Bone marrow (tissue), 2 donors: ENCODE measurements around the gene SMG7.
"Not testable (repeated sequence)": the region's sequence is repeated elsewhere in the genome, so short reads cannot be mapped to it uniquely, and the experiment has no call there.

Source experiments
- DNase-seq, 2 donors: peaks; one replicate each; lab custom pipeline; 2025; lab: John Stamatoyannopoulos, UW

SMG7 gene, protein sequence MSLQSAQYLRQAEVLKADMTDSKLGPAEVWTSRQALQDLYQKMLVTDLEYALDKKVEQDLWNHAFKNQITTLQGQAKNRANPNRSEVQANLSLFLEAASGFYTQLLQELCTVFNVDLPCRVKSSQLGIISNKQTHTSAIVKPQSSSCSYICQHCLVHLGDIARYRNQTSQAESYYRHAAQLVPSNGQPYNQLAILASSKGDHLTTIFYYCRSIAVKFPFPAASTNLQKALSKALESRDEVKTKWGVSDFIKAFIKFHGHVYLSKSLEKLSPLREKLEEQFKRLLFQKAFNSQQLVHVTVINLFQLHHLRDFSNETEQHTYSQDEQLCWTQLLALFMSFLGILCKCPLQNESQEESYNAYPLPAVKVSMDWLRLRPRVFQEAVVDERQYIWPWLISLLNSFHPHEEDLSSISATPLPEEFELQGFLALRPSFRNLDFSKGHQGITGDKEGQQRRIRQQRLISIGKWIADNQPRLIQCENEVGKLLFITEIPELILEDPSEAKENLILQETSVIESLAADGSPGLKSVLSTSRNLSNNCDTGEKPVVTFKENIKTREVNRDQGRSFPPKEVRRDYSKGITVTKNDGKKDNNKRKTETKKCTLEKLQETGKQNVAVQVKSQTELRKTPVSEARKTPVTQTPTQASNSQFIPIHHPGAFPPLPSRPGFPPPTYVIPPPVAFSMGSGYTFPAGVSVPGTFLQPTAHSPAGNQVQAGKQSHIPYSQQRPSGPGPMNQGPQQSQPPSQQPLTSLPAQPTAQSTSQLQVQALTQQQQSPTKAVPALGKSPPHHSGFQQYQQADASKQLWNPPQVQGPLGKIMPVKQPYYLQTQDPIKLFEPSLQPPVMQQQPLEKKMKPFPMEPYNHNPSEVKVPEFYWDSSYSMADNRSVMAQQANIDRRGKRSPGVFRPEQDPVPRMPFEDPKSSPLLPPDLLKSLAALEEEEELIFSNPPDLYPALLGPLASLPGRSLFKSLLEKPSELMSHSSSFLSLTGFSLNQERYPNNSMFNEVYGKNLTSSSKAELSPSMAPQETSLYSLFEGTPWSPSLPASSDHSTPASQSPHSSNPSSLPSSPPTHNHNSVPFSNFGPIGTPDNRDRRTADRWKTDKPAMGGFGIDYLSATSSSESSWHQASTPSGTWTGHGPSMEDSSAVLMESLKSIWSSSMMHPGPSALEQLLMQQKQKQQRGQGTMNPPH

DNA sequence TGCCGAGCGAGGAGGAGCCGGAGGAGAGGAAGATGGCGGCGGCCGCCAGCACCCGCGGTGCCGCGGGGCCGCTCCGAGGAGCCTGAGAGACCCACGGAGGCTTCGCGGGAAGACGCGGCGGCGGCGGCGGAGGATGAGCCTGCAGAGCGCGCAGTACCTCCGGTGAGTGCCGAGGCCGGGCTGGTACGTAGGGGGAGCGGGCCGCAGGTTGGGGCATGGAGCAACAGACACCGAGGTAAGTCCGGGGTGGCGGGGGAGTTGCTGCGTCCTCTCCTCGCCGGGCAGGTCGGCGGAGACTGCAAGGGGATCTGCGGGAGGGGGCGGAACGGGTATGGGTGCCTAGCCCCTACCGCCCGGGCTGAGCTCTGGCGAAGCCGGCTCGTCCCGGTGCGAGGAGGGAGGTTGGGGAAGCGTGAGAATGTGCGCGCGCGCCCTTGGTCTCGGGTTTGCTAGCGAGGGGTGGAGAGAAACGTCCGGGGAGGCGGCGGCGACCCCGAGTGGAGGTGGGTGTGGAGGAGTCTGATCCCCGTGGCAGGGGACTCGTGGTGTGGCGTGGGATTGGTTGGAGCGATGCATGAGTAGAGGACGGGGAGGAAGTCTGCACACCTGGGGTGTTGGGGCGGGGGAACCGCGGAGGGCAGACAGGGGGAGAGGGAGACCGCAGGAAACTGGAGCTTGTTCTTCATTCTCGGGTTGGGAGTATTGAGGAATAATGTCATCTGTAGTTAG lies at the start of gene SMG7:
TSS of gene SMG7 (plus strand) at position 12 of the 729 bp plus-strand sequence. CDS start at position 134, 122 bp downstream.
- DNase-seq, result peak in 1 of 2 donors; percentile 60

DNA sequence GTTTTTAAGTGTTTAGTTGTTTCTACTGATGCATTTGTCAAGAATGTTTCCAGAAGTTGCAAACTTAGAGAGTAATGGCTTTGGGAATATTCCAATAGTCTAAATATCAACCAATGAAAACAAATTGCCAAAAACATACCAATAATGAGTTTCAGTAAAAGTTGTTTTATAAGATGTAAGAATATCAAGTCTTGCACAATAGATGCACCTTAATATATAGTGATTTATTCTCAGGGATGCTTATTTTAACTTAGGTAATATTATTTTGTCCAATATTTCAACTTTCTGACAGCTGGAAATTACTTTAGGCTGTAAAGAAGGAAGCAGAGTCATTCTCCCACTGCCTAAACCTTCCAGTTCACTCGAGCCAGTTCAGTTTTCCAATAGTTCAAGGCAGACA lies 48.8 kb upstream of the SMG7 start:
- DNase-seq, result no peak

DNA sequence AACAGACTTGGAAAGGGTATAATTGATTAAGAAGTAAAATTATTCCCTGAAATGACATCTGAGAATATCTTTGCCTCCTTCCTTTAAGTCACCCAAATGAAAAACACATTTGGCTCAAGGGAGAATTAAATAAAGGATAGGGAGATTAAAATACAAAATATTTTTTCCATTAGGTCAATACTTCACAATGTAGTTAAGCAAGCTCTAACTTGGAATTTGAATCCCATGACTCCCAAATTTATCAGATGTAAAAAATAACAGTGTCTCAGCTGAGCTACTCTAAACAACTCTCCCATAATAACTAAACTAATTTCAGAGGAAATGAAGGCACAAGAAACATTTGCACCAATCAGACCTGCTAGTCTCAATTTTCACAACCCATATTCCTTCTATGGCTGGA lies 47.6 kb upstream of the SMG7 start:
- DNase-seq, result no peak

DNA sequence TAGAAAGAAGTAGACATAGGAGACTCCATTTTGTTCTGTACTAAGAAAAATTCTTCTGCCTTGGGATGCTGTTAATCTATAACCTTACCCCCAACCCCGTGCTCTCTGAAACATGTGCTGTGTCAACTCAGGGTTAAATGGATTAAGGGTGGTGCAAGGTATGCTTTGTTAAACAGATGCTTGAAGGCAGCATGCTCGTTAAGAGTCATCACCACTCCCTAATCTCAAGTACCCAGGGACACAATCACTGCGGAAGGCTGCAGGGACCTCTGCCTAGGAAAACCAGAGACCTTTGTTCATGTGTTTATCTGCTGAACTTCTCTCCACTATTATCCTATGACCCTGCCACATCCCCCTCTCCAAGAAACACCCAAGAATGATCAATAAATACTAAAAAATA lies 44.7 kb upstream of the SMG7 start:
- not testable (repeated sequence) for DNase-seq

DNA sequence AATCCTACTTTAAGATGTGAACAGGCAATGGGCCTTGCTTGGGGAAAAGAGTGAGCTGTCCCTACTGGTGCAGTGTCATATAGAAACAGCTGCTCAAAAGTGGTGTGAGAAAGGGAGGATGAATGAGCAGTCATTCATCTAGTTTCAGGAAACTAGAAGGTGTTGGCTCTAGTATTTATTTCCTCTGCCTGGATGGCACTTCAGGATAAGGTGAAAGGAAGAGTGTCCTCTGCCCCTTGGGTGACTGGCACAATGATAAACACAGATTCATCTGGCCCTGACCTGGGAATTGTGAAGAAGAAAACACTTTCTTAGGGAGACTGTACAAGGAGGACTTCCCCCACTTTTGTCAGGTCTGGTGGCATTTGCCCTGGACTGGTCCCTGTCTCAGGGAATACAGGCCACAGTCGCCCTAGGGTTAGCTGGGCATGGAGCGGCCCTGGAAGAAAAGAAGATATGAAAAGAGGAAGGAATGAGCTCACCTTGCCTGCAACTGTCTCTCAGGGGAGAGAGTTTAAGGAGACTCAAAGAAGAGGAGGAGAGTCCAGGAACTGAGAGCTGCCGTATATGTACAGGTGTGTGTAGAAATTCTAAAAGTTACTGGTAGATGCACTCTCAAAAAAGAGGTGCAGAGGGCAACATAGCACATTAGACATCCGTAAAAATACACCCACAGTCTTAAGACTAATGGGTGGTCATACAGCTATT lies 40.3 kb upstream of the SMG7 start:
- no peak for DNase-seq

DNA sequence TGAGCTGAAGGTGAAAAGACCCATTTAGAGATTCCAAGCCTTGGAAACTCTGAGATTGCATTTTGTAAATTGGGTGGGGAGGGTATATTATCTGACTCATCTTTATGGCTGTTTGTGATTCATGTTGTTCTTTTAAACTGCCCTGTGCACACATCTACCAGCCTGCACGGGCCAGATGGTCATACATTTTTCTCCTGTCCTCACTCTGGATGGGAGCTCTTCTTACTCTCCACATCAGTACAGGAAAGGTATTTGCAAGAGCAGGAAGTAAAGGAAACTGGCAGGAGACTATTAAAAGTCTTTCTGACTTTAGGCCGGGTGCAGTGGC lies 39.8 kb upstream of the SMG7 start:
- no peak for DNase-seq

DNA sequence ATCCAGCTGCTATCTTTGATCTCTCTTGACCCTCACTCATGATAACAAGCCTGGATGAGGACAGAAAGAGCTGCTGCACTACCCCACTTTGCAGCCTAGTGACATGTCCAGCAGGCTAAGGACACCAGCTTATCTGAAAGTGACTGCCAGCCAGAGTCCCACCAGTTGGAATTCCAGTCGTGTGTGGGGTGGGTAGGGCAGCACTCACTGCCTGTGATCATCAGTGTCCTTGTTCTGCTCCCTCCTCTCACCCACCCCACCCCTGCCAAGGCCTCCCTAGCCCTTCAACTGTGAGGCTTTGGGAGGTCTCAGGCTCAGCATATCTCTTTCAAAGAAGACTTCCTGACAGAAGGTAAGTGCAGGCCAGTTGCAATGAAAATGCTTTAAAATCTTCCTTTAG lies 38.6 kb upstream of the SMG7 start:
- DNase-seq, result no peak

DNA sequence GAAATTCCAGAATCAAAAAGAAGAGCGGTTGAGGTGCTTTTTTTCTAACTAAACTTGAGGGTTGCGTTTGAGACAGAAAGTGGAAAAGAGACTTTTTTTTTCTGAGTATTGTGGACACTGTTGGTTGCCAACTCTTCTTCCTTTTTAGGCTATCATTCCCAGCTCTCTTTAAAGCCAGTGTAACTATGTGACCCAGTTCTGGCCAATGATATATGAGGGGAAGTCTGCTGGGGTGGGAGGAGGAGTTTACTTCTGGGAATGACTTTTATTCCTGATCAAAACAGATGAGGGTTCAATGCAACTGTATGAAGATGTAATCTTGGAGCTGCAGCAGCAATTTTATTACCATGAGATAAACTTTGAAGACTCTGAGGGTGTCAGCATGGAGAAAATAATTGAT lies 36.8 kb upstream of the SMG7 start:
- no peak for DNase-seq

DNA sequence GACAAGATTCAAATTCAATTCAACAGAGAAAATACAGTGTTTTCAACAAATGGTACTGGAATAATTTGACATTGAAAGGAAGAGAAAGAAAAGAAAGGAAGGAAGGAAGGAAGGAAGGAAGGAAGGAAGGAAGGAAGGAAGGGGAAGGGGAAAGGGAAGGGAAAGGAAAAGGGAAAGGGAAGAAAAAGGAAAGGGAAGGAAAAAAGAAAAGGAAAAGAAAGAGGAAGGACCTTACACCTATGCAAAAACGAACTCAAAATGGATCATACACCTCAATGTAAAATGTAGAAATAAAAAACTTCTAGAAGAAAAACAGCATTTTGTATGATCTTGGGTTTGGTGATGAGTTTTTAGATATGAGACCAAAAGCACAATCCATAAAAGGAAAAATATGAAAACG lies 34.2 kb upstream of the SMG7 start:
- DNase-seq, result no peak

DNA sequence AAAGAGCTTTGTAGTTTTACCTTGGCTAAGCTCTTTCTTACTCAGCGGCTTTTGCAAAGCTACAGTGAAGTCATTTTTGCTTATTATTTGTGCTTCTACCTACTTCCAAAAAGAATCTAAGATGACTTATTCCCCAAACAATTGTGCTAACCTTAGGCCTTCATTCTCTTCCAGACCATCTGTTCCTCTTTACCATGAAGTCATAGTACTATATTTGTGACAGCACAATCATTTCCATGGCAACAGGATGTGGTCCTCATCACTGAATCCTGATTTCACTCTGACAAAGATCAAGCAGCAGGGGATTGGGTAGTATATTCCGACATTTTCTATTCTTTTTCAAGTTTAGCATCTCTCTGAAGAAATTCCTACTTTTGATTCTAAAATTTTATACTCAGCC lies 29.3 kb upstream of the SMG7 start:
- DNase-seq, result no peak

DNA sequence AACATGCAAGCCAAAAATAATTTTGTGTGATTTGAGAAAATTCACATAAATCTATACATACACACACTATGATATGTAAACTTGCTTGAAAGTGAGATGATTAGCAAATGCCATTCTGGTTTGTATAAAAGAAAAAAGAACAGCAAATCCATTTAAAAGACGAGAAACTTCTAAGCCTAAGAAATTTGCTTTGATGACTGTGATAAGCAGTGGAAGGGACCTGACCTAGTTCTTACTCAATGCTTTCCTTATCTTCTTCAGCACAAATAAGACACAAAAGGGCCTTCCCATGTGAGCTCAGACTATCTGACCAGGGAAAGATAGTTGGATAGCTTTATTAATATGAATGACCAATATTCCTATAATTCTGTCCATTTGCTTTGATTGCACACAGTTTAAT lies 28.8 kb upstream of the SMG7 start:
- no peak for DNase-seq

DNA sequence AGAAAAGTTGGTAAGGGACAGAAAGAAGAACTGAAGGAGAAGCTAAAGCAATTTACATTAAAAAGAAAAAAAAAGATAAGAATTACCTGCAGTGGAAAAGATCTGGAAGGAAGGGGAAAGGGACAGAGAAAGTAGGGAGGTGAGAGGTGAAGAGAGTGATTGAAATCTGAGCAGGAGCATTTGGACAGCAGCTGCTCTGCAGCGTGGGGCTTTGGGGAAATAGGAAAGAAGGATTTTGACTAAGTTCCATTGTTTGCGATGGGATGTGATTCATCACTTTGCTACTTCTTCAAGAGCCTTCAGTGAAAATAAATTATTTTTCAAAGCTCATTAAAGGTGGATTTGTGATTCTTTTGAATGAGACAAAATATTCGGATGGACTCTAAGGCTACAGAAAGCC lies 28.1 kb upstream of the SMG7 start:
- no peak for DNase-seq

DNA sequence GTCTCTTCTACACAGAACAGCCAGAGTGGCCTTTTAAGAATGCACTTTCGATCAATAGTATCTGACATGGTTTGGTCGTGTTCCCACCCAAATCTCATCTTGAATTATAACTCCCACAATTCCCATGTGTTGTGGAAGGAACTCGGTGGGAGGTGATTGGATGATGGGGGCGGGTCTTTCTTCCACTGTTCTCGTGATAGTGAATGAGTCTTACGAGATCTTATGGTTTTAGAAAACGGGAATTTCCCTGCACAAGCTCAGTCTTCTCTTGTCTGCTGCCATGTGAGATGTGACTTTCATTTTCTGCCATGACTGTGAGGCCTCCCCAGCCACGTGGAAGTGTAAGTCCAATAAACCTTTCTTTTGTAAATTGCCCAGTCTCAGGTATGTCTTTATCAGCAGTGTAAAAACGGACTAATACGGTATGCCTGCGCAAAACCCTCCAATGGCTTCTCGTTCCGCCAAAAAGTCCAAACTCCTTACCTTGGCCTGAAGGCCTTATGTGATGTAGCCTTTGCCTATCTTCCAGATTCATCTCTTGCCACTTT lies 23.0 kb upstream of the SMG7 start:
- no peak for DNase-seq

DNA sequence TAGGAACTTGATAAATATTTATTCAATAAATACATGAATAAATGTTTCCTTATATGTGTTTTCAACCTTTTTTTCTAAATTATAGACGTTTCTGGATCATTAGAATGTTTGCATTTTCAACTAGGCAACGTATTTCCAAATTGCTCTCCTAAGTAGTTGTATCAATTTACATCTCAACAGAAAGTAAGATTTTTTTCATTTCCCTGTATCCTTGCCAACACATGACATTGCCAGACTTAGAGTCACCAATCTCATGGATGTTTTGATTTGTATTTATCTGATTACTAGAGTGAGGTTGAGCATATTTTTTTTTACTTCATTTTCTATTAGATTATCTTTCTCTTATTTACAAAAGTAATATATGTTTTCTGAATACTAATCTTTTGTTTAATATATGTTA lies 22.2 kb upstream of the SMG7 start:
- DNase-seq, result no peak

DNA sequence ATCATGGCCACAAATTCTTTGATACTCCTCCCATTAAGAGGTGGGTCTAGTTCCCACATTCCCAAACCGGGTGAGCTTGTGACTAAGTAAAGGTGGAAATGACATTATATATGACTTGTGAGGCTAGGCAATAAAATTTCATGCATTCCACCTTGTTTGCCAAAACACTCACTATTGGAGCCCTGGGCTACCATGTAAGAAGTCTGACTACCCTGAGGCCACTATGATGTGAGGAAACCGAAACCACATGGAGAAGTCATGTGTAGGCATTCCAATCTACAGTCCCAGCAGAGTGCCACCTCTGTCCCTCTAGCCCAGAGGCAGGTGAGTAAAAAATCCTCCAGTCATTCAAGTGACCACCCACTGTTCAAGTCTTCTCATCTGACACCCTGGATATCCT lies 17.9 kb upstream of the SMG7 start:
- DNase-seq, result no peak

DNA sequence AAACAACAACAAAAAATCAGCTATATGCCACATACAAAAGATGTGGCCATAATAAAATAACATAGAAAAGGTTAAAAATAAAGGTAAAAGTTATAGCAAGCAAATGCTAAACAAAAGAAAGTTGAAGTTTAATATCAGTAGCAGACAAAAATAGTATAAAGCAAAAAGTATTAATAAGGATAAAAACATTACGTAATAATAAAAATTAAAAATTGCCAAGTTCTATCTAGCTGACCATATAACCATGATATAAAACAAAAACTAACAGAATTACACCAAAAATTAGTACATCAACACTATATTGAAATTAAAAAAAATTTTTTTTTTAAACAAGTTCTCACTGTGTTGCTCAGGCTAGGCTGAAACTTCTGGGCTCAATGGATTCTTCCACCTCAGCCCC lies 15.5 kb upstream of the SMG7 start:
- no peak for DNase-seq

DNA sequence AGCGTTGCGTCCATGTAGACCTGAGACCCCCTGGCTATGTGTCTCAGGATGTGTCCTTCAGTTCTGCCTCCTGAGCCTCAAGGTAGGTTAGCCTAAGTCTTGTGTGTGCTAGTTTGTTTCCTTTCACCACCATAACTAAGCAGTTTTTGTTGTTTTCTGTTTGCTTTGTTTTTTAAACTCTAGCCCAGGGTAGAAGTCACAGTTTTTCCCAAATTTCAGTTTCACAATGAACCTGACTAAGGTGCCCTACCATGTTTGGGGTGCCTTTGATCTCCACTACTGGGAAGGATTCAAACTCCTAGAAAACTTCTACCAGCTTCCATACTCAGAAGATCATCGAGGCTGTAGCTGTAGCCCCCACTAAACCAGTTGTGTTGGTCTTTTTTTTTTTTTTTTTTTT lies 14.8 kb upstream of the SMG7 start:
- DNase-seq, result no peak

DNA sequence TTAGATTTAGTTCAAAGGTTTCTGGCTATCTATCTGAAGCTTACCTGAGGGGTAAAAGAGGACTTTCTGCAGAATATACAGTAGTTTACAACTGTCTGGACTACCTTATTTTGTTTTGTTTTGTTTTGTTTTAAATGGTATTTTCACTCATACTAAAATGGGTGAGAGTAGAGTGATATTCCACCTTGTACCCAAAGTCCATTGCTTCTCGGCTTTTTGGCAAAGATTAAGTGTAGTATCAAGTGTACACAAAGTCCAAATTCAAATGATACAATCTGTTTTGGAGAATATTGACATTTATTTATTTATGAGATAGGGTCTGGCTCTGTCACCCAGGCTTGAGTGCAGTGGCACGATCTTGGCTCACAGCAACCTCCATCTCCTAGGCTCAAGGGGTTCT lies 11.7 kb upstream of the SMG7 start:
- DNase-seq, result no peak

DNA sequence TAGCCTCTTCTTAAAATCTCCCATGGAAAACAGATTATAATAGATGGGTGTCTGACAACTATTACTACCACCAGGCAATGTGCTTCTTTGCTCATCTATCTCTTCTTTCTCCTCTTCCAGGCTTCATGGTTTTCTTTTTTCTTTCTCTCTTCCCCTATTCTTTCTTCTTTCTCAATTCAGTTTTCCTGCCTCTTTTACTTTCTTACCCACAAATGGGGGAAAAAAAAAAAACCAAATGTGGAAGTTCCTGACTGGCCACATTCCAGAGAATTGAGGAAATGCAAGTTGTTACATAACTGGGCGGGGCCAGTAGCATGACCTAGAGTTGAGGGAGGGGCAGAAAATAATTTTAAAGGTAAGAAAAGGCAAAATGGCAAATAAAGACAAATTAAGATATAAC lies 10.9 kb upstream of the SMG7 start:
- no peak for DNase-seq

DNA sequence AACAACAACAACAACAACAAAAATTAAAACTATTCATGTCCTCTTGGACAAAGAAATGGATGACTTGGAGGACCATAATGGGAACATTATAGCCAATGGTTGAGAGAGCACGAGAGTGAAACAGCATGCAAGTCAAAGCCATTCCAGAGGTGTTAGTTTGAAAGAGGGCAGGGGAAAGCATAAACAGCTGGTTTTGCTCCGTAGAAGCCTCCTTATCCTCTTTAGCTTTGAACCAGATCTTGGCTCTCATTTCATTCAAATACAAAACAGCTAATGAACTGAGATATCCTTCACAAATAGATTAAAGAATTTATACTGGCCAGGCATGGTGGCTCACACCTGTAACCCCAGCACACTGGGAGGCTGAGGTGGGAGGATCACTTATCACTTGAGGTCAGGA lies 8.7 kb upstream of the SMG7 start:
- no peak for DNase-seq

DNA sequence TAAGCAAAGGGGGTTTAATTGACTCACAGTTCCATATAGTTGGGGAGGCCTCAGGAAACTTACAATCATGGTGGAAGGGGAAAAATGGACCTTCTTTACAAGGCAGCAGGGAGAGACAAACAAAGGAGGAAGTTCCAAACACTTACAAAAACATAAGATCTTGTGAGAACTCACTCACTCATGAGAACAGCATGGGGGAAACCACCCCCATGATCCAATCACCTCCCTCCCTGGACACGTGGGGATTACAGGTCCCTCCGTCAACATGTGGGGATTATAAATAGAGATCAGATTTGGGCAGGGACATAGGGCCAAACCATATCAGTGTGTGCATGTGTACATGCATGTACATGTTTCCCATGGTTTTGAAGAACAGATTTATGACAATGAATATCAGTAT lies 5.5 kb upstream of the SMG7 start:
- DNase-seq, result no peak
